Effector memory CD4-positive, alpha-beta T cell (primary cell): ENCODE results near the gene ACADM.
A peak's percentile ranks its signal among the peaks of the same experiment; 100 is the strongest.
"Not testable (repeated sequence)": the region's sequence is repeated elsewhere in the genome, so short reads cannot be mapped to it uniquely, and the experiment has no call there.

Experiments
- DNase-seq, 3 donors: peaks; one replicate each; pipeline ENCODE4 v3.0.0-alpha.2; 2020
- H3K27ac ChIP-seq: 2 replicates; pipeline ENCODE4 v1.7.0; 2013; ENCODE audit warnings: mild to moderate bottlenecking, low read length, moderate library complexity; ENCODE audit not compliant: insufficient read depth, poor library complexity, severe bottlenecking
- H3K27me3 ChIP-seq: replicated peaks from 2 replicates; pipeline ENCODE4 v1.7.0; 2013; ENCODE audit warnings: mild to moderate bottlenecking, low read length; ENCODE audit not compliant: insufficient read depth, control insufficient read depth, poor library complexity, severe bottlenecking
- H3K36me3 ChIP-seq: 2 replicates; pipeline ENCODE4 v1.7.0; 2013; ENCODE audit warnings: mild to moderate bottlenecking, low read length, moderate library complexity; ENCODE audit not compliant: control insufficient read depth, insufficient read depth
- H3K4me1 ChIP-seq: 2 replicates; pipeline ENCODE4 v1.7.0; 2013; ENCODE audit warnings: low read length, mild to moderate bottlenecking; ENCODE audit not compliant: control insufficient read depth, insufficient read depth, poor library complexity, severe bottlenecking
- H3K4me3 ChIP-seq: 2 replicates; pipeline ENCODE4 v1.7.0; 2013; ENCODE audit warnings: low read length, low read depth, mild to moderate bottlenecking; ENCODE audit not compliant: insufficient read depth, poor library complexity, severe bottlenecking
- H3K9me3 ChIP-seq: 2 replicates; pipeline ENCODE4 v1.7.0; 2013; ENCODE audit warnings: mild to moderate bottlenecking, low read length, moderate library complexity; ENCODE audit not compliant: control insufficient read depth

The ACADM gene

DNA sequence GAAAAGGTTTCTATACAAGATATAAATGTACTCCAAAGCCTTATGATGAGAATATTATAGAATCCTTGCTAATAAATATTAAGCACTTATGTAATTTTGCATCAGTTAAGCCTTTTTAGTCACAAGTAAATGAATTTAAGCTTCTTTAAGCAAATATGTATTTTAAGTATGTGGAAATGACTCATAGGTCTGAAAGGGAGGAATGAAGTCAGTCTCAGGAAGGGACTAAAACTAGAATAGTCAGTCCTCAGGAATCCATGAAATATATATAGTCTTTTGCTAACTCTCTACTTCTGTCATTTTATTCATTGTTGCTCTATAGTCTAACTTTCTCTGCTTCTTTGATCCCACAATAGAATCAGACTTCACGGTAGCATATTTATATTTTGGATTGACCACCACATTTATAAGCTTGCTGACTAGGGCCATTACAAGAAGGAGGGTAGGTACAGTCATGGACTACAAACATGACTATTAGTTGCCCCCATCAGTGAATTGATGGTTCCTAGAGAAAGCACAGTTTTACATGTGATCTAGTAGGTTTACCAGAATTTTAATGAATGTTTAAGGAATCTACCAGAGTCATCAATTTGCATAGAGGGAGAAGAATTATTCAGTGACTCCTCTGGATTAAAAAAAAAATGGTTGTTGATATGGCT lies 41.3 kb downstream of the ACADM start:
- H3K4me1 ChIP-seq, result no peaks in the 10 kb centered on the region
- no peak overlapping the region for H3K4me3 ChIP-seq
- no peaks in the 10 kb centered on the region for H3K9me3 ChIP-seq
- no peak for DNase-seq
- H3K36me3 ChIP-seq, result no peaks in the 10 kb centered on the region
- H3K27me3 ChIP-seq, result no peaks in the 10 kb centered on the region
- H3K27ac ChIP-seq, result no peak overlapping the region

DNA sequence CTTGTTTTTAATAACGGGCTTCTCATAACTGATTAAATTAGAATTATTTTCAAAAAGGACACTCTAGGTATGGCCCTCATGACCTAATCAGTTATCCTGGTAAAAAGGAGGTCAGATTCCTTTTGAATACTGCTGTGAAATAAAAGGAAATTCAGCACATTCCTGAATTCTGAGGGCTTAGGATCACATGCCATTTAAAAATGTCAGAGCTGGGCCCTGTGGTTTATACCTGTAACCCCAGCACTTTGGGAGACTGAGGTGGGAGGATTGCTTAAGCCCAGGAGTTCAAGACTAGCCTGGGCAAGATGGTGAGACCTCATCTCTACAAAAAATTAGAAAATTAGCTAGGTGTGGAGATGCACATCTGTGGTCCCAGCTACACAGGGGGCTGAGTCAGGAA lies 43.5 kb downstream of the ACADM start:
- H3K27me3 ChIP-seq, result no peaks in the 10 kb centered on the region
- H3K4me1 ChIP-seq, result no peaks in the 10 kb centered on the region
- no peaks in the 10 kb centered on the region for H3K9me3 ChIP-seq
- no peaks in the 10 kb centered on the region for H3K36me3 ChIP-seq
- DNase-seq, result no peak
- no peak overlapping the region for H3K27ac ChIP-seq
- H3K4me3 ChIP-seq, result no peak overlapping the region

DNA sequence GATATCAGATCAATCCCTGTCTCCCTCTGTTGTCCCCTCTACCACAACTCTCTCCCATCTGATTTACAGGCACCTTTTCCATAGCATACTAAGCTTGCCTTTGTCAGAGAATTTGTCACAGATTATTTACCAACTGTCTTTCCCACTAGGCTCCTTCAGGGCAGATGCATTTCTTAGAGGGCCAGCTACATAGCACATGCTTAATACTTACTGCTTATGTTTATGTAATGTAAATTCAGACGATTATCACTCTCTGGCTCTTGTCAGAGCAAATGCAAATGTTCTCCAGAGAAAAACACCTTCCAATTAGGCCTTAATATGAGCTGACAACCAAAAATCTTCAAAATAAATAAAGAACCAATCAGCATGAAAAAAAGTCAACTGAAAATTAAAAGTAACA lies 46.3 kb downstream of the ACADM start:
- Histone ChIP-seq H3K27ac (no peak overlapping the region), H3K27me3 (no peaks in the 10 kb centered on the region), H3K4me3 (no peak overlapping the region), H3K36me3 (no peaks in the 10 kb centered on the region), H3K4me1 (no peaks in the 10 kb centered on the region), H3K9me3 (no peaks in the 10 kb centered on the region)
- no peak for DNase-seq

DNA sequence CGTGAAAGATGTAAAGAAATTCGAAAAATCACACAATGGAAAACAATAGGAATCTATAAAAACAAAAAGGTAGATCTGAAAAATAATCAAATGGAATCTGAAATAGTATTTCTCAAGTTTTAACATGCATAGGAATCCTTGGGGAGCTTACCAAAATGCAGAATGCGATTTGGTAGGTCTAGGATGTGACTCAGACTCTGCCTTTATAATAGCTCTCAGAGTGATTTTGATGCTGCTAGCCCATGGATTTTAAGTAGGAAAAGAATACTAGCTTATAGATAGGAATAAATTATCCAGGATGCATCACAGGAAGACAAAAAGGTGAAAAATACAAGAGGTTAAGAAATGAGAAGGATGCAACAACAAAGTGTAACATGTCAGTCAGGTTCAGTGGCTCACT lies 47.5 kb downstream of the ACADM start:
- H3K9me3 ChIP-seq, result no peaks in the 10 kb centered on the region
- H3K27ac ChIP-seq, result no peak overlapping the region
- H3K27me3 ChIP-seq, result no peaks in the 10 kb centered on the region
- H3K4me3 ChIP-seq, result no peak overlapping the region
- H3K4me1 ChIP-seq, result no peaks in the 10 kb centered on the region
- no peaks in the 10 kb centered on the region for H3K36me3 ChIP-seq
- DNase-seq, result no peak

DNA sequence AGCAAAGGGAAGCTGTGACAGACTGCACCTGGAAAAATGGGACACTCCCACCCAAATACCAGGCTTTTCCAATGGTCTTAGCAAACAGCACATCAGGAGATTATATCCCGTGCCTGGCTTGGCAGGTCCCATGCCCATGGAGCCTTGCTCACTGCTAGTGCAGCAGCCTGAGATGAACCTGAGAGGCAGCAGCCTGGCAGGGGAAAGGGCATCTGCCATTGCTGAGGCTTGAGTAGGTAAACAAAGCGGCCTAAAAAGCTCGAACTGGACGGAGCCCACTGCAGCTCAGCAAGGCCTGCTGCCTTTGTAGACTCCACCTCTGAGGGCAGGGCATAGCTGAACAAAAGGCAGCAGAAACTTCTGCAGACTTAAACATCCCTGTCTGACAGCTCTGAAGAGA lies 53.3 kb downstream of the ACADM start:
- H3K36me3 ChIP-seq, H3K4me1 ChIP-seq, H3K4me3 ChIP-seq, H3K9me3 ChIP-seq, H3K27me3 ChIP-seq, H3K27ac ChIP-seq, DNase-seq: not testable (repeated sequence)

DNA sequence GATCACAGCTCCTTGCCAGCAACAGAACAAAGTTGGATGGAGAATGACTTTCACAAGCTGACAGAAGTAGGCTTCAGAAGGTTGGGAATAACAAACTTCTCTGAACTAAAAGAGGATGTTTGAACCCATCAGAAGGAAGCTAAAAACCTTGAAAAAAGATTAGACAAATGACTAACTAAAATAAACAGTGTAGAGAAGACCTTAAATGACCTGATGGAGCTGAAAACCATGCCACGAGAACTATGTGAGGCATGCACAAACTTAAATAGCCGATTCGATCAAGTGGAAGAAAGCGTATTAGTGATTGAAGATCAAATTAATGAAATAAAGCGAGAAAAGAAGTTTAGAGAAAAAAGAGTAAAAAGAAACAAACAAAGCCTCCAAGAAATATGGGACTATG lies 54.2 kb downstream of the ACADM start:
- not testable (repeated sequence) for H3K9me3 ChIP-seq, DNase-seq, H3K36me3 ChIP-seq, H3K27me3 ChIP-seq, H3K27ac ChIP-seq, H3K4me3 ChIP-seq, H3K4me1 ChIP-seq

DNA sequence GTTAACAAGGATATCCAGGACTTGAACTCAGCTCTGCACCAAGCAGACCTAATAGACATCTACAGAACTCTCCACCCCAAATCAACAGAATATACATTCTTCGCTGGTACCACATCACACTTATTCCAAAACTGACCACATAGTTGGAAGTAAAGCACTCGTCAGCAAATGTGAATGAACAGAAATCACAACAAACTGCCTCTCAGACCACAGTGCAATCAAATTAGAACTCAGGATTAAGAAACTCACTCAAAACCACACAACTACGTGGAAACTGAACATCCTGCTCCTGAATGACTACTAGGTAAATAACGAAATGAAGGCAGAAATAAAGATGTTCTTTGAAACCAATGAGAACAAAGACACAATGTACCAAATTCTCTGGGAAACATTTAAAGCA lies 55.7 kb downstream of the ACADM start:
- not testable (repeated sequence) for DNase-seq

DNA sequence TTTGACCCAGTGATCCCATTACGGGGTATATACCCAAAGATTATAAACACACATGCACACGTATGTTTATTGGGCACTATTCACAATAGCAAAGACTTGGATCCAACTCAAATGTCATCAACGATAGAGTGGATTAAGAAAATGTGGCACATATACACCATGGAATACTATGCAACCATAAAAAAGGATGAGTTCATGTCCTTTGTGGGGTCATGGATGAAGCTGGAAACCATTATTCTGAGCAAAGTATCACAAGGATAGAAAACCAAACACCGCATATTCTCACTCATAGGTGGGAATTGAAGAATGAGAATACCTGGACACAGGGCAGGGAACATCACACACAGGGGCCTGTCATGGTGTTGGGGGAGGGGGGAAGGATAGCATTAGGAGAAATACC lies 59.4 kb downstream of the ACADM start:
- not testable (repeated sequence) for H3K27ac ChIP-seq, H3K9me3 ChIP-seq, H3K4me3 ChIP-seq, H3K27me3 ChIP-seq, DNase-seq, H3K36me3 ChIP-seq
- H3K4me1 ChIP-seq, result peaks cover 11% of the 10 kb centered on the region

More for the DNA sequence above, 55.7 kb downstream of the ACADM start:
- H3K9me3 ChIP-seq, H3K36me3 ChIP-seq, H3K27ac ChIP-seq, H3K4me1 ChIP-seq, H3K4me3 ChIP-seq, H3K27me3 ChIP-seq: not testable (repeated sequence)

DNA sequence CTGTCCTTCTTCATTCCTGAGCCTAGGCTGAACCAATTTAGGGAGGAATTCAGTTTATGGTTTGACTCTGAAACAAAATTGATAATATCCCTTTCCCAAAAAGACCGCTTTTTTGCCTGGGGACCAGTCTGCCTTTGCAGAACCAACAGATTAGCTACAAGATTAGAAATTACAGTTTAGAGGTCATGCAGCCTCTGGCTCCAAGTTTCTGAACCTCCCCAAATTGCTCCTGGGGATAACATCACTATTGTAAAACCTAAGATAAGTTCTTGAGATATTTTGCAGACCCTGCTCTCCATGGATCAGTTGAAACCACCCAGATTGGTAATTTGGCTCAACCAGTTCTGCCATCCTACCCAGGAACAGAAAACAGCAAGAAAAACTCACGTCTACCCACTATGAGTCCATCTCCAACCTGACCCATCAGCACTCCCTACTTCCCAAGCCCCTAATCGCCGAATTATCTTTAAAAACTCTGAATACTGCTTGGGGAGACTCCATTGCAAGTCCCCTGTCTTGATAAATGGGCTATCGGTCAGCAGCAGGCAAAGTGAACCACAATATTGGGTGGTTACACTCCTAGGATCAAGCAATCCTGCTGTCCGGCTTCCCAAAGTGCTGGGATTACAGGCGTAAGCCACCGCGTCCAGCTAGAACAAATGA lies 60.9 kb downstream of the ACADM start:
- H3K27ac ChIP-seq, result peak overlapping the region; percentile 76
- peak overlapping the region; percentile 63 for H3K4me3 ChIP-seq
- H3K27me3 ChIP-seq, result no peaks in the 10 kb centered on the region
- H3K4me1 ChIP-seq, result peaks cover 19% of the 10 kb centered on the region
- no peak for DNase-seq
- no peaks in the 10 kb centered on the region for H3K9me3 ChIP-seq
- H3K36me3 ChIP-seq, result peaks cover 5% of the 10 kb centered on the region

DNA sequence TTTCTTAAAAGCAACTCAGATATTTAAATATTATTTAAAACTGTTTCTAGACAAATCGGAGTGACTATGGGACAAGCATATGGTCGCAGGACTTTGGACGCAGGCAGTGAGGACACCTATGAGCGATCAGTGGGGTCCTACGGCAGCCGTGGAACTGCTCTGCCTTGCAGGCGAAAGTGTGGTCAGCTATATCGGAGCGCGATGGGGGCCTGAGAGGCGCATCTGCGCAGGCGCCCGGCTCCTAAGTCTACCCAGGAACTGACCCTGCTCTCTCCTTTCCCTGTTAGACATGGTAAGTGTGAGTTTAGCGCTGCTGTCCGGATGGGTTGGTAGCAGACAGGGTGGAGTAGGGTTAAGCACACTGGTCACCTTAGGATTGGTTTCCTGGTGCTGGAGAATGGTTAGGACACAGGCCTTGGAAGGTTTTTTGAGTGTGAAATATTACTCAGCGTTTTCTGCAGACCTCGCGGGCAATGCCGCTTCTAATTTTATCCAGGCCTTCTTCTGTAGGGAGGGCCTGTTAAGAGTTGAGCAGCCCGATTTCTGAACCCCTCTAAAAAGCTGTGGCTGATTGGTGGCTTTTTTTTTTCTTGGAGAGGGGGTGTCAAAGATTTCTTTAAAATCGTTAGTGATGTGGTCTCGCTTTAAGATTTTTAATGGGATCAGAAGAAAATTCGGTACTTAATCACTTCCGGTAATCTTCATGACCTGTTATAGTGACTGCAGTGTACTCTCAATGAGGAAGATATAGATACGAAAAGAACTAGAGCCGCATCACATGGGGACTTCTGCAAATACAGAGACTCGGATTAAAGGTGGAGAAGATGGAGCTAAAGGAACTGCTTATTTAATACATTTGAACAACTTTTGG lies 61.7 kb downstream of the ACADM start, which contains the start of gene RABGGTB:
Gene RABGGTB (plus strand): TSS at position 274 of the 871 bp plus-strand sequence. CDS start 16 bp downstream, at position 290.
- Histone ChIP-seq H3K4me1 (peaks cover 25% of the 10 kb centered on the region), H3K4me3 (peak within 1 kb of the TSS; percentile 63)

More for the DNA sequence above, 61.7 kb downstream of the ACADM start, which contains the start of gene RABGGTB:
- Histone ChIP-seq H3K9me3 (no peaks in the 10 kb centered on the region), H3K36me3 (peaks cover 6% of the 10 kb centered on the region), H3K27ac (peak within 1 kb of the TSS; percentile 76), H3K27me3 (no peaks in the 10 kb centered on the region)
- DNase-seq, result peak; percentile 81 to 88 (median 86)
